Measurements from ENCODE around the gene CXCL14. TPM values are rescaled to one million over a fixed set of nuclear protein-coding genes. Genes with fewer than 3 reads are reported as not detected.

CXCL14 gene
- total RNA-seq, 4 donors from 2014 or later, result 0.42 to 4.0 (median 2.6) TPM

DNA sequence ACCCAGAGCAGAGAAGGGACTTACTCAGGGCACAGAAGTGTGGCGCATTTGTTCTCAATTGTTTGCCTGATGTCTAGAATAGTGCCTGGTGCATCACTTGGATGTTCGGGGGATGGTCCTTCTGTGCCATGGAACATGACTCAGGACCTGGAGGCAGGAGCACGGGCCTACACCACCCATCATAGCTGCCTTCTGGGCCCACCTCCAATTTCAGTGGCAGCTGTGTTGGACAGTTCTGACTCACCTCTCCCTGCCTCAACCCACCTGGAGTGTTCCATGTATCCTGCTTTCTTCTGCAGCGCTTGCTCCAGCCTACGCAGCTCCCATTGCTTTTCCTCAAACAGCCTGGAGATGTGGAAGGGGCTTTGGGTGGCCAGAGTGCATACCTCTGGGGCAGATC, 12.5 kb upstream of the CXCL14 start:
- Histone ChIP-seq H3K9me3 (no peaks in the 10 kb centered on the region), H3K4me3 (no peak overlapping the region), H3K4me1 (no peaks in the 10 kb centered on the region), H3K36me3 (no peaks in the 10 kb centered on the region), H3K27me3 (peaks cover 0 to 18% (median 0%) of the 10 kb centered on the region in 4 donors), H3K27ac (replicated peaks in 1 of 4) (no peak overlapping the region)
- WGBS, result 91% methylated on average over 5 of the region's 5 CpGs
- intact Hi-C loops (cut with DNase I), result no loop called here
- no peak for DNase-seq (ENCODE audit: extremely low spot score)
- no peak for TF ChIP-seq POLR2A (IDR thresholded peaks at IDR 0.05; ENCODE audit: low read depth)

DNA sequence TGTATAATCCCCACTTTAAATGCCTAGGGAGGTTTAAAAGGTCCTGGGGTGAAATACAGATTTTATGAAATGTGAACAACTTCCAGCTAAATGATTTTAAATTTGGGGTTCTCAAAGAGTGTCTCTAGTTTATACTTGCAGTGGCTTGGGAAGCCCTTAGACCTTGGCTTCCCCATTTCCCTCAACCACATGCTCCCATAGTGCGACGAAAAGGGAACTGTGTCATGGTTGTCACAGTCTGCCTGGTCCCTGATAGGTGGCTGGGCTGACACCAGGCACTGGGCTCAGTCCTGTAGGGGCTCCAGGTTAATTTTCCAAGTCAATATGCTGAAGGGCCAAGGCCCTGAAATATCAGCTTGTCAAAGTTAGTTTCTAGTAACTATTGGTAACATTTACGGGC, 10.4 kb upstream of the CXCL14 start:
- no peak for DNase-seq (ENCODE audit: extremely low spot score)
- TF ChIP-seq POLR2AphosphoS5 (IDR thresholded peaks at IDR 0.05), result no peak
- TF ChIP-seq POLR2A (IDR thresholded peaks at IDR 0.05; ENCODE audit: low read depth), result no peak
- TF ChIP-seq EP300 (IDR thresholded peaks at IDR 0.05), result no peak
- TF ChIP-seq, protein P1, sequence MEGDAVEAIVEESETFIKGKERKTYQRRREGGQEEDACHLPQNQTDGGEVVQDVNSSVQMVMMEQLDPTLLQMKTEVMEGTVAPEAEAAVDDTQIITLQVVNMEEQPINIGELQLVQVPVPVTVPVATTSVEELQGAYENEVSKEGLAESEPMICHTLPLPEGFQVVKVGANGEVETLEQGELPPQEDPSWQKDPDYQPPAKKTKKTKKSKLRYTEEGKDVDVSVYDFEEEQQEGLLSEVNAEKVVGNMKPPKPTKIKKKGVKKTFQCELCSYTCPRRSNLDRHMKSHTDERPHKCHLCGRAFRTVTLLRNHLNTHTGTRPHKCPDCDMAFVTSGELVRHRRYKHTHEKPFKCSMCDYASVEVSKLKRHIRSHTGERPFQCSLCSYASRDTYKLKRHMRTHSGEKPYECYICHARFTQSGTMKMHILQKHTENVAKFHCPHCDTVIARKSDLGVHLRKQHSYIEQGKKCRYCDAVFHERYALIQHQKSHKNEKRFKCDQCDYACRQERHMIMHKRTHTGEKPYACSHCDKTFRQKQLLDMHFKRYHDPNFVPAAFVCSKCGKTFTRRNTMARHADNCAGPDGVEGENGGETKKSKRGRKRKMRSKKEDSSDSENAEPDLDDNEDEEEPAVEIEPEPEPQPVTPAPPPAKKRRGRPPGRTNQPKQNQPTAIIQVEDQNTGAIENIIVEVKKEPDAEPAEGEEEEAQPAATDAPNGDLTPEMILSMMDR (IDR thresholded peaks at IDR 0.05), result no peak
- H3K9me3 ChIP-seq, result no peaks in the 10 kb centered on the region
- intact Hi-C loops (cut with DNase I), result no loop called here
- no peaks in the 10 kb centered on the region for H3K36me3 ChIP-seq
- peaks cover 0 to 25% (median 0%) of the 10 kb centered on the region in 4 donors for H3K27me3 ChIP-seq
- no peak overlapping the region for H3K27ac ChIP-seq (replicated peaks in 1 of 4)
- no peaks in the 10 kb centered on the region for H3K4me1 ChIP-seq
- 100% methylated on average over 3 of the region's 3 CpGs for WGBS
- no peak overlapping the region for H3K4me3 ChIP-seq

DNA sequence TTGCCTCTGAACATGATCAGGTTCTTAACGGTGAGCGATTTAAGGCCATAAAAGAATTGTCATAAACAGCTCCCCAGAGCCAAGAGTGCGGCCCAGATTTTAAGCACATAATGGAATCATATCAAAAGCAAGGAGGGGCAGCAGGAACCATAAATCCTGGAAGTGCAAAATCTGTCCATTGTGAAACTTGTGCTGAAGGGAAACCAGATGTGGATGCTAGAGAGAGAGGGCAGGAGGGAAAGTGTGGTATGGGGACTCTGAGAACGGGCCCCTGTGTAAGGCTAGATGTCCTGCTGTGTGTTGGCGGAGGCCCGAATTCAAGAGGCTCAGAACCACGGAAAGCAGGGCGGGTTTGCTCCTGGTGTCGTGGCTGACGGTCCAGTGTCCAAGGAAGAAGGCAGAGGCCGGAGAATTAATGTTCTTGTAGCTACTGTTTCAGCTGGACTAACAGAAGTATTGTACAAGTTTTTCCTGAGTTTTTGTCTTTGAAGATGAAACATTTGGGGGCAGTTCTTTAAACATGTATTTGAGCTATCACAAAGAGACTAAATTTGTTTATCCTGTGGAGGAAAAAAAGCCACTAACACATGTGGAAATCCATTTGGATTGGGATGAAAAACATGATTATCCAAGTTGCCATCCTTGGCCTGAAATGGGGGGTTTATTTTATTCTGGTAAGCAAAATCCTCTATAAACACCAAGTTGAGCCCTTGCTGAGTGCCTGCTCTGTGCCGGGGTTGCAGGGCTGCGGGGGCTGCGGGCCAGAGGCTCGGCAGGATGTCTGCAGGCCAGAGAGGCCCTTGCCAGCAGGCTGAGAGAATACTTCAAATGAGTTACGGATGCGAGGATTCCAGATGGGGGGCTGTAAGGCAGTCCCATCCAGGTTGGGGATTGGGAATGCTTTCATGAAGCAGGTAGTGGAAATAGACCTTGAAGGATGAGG, 9.2 kb upstream of the CXCL14 start:
- TF ChIP-seq EP300 (IDR thresholded peaks at IDR 0.05), result no peak
- TF ChIP-seq, protein P1 (IDR thresholded peaks at IDR 0.05), result no peak
- TF ChIP-seq POLR2AphosphoS5 (IDR thresholded peaks at IDR 0.05), result no peak
- TF ChIP-seq POLR2A (IDR thresholded peaks at IDR 0.05; ENCODE audit: low read depth), result no peak
- intact Hi-C loops (cut with DNase I), result no loop called here
- Histone ChIP-seq H3K4me1 (no peaks in the 10 kb centered on the region), H3K9me3 (no peaks in the 10 kb centered on the region), H3K27ac (replicated peaks in 1 of 4) (no peak overlapping the region), H3K36me3 (no peaks in the 10 kb centered on the region), H3K4me3 (no peak overlapping the region), H3K27me3 (peaks cover 0 to 37% (median 0%) of the 10 kb centered on the region in 4 donors)
- WGBS, result 73% methylated on average over 17 of the region's 17 CpGs
- DNase-seq (ENCODE audit: extremely low spot score), result no peak

DNA sequence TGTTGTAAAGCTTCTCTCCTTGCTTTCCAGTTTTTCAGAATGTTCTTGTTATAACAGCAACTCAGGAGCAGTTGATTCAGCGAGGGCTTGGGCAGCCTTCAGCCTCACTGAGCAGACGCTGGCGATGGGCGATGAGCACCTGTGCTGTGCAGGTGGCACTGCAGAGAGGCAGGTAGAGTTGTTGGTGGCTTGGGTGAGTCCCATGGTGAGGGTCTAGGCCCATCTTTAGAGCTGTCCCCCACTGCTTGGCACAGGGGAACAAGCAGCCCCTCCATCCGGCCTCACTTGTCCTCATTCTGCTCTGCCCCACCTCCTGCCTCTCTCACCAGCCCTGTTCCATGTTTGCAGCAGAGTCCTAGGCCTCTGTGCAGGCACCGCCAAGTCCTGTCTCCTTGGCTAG, 6.1 kb upstream of the CXCL14 start:
- Histone ChIP-seq H3K4me3 (no peak overlapping the region), H3K36me3 (no peaks in the 10 kb centered on the region), H3K4me1 (no peaks in the 10 kb centered on the region), H3K9me3 (no peaks in the 10 kb centered on the region), H3K27ac (replicated peaks in 1 of 4) (no peak overlapping the region), H3K27me3 (peaks cover 0 to 48% (median 1%) of the 10 kb centered on the region in 4 donors)
- DNase-seq (ENCODE audit: extremely low spot score), result no peak
- intact Hi-C loops (cut with DNase I), result no loop called here
- no peak for TF ChIP-seq POLR2A (IDR thresholded peaks at IDR 0.05; ENCODE audit: low read depth)
- TF ChIP-seq, protein P1 (IDR thresholded peaks at IDR 0.05), result no peak
- no peak for TF ChIP-seq EP300 (IDR thresholded peaks at IDR 0.05)
- no peak for TF ChIP-seq POLR2AphosphoS5 (IDR thresholded peaks at IDR 0.05)
- WGBS, result 98% methylated on average over 6 of the region's 6 CpGs

DNA sequence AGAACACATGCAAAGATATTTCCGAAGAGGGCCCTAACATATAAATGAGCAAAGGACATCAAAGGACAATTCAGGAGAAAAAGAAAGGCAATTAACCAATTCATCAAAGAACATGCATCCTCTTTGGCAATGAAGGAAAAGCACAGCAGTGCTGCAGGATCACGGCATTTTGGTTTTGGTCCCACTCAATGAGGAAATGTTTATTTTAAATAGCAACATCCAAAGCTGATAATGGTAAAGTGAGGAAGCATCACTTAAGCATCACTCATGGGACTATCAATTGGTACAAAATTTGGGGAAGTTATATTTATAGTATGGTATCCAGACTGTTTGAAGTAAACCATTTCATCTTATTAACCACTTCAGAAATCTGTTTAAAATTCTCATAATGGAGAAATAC, 5.5 kb upstream of the CXCL14 start:
- H3K9me3 ChIP-seq, result no peaks in the 10 kb centered on the region
- H3K27me3 ChIP-seq, result peaks cover 0 to 54% (median 1%) of the 10 kb centered on the region in 4 donors
- H3K36me3 ChIP-seq, result no peaks in the 10 kb centered on the region
- peaks cover 0 to under 1% (median 0%) of the 10 kb centered on the region in 4 donors for H3K4me1 ChIP-seq
- DNase-seq (ENCODE audit: extremely low spot score), result no peak
- WGBS, result 67% methylated on average over 2 of the region's 2 CpGs
- intact Hi-C loops (cut with DNase I), result no loop called here
- no peak overlapping the region for H3K27ac ChIP-seq (replicated peaks in 1 of 4)
- no peak overlapping the region for H3K4me3 ChIP-seq
- TF ChIP-seq EP300 (IDR thresholded peaks at IDR 0.05), result no peak
